Thyroid gland (tissue), 4 donors: ENCODE data around the gene XPC.

ENCODE experiments used
- POLR2A ChIP-seq, 2 donors: fragments of 450-650 bp; IDR thresholded peaks; one replicate each; pipeline ENCODE4 v1.6.1; 2017; ENCODE audit warnings: antibody characterized with exemption in 2 of 2, mild to moderate bottlenecking in 2 of 2, moderate library complexity in 1 of 2
- TF ChIP-seq, protein P1 (sequence below), 6 experiments: fragments of 200-600 bp in 3 of 6; fragments of 450-650 bp in 3 of 6; sonication (generic) in 3 of 6; IDR thresholded peaks; one replicate each; pipeline ENCODE4 v1.5.1; 2016 to 2019; ENCODE audit warnings: antibody characterized with exemption in 6 of 6, mild to moderate bottlenecking in 2 of 6, inconsistent platforms in 1 of 6, moderate library complexity in 1 of 6

DNA sequence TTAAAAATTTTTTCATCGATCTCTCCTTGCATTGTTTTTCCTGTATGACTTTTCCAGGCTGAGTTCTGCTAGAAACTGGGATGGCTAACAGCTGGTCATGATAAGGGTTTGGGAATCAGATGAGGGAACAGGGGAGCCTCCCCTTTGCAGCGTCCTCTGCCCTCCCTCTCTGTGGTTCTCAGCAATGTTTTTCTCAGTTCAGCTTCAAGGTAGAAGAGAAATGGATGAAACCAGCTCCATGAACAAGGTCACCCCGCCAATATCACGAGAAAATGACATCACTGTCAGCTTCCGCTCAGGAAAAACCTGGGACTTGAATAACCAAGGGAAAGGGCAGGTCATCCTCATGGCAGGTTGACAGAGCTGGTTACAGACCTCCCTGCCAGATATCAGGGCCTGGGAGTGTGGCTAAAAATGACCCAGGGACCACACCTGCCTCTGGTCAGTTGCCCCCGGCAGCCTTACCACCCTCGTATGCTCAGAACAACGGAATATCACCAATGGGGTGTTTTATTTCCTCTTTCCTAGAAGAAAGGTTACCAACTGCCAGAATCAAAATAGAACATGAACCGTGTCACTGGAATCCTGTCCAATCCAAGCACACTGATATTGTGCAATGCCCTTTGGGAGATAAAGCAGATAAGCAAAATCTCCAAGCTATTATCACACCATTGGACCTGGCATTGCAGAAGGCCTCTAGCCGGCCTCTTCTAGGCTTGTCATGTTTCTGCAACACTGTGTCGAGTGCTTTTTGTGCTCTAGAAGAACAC is 26.3 kb upstream of the XPC start:
- TF ChIP-seq POLR2A (IDR thresholded peaks at IDR 0.05): peak in 1 of 2 donors; percentile 6
- TF ChIP-seq, protein P1, sequence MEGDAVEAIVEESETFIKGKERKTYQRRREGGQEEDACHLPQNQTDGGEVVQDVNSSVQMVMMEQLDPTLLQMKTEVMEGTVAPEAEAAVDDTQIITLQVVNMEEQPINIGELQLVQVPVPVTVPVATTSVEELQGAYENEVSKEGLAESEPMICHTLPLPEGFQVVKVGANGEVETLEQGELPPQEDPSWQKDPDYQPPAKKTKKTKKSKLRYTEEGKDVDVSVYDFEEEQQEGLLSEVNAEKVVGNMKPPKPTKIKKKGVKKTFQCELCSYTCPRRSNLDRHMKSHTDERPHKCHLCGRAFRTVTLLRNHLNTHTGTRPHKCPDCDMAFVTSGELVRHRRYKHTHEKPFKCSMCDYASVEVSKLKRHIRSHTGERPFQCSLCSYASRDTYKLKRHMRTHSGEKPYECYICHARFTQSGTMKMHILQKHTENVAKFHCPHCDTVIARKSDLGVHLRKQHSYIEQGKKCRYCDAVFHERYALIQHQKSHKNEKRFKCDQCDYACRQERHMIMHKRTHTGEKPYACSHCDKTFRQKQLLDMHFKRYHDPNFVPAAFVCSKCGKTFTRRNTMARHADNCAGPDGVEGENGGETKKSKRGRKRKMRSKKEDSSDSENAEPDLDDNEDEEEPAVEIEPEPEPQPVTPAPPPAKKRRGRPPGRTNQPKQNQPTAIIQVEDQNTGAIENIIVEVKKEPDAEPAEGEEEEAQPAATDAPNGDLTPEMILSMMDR (IDR thresholded peaks at IDR 0.05): no peak
